Measurements from ENCODE around the gene GTPBP8. TPM values are rescaled to one million over a fixed set of nuclear protein-coding genes. Genes with fewer than 3 reads are reported as not detected.
A peak's percentile ranks its signal among the peaks of the same experiment; 100 is the strongest.

The GTPBP8 gene
- polyA plus RNA-seq, 1 donor from 2014 or later, result 18.8 TPM

DNA sequence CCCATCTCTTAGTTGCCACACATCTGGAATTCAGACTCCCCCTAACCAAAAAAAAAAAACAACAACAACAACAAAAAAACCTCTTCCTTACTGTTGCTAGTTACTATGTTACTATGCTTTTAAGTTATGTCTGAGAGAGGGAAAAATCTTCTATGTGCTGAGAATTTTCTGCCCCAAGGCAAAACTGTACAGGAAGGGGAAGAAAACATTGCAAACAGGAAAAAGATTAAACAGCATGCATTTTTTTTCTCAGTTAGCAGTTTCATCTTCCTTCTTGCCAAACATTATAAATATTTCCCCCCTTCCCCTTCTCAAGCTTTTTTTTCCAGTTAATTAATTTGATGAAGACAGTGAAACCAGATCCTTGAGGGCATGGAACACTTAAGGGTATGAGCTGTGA is 14.8 kb upstream of the GTPBP8 start:
- H3K27ac Mint-ChIP-seq, result peak overlapping the region; percentile 46 to 97 (median 88)
- H3K4me1 Mint-ChIP-seq, result peaks cover 50 to 66% (median 57%) of the 10 kb centered on the region in 3 donors
- no peaks in the 10 kb centered on the region for H3K27me3 Mint-ChIP-seq
- H3K9me3 Mint-ChIP-seq, result no peaks in the 10 kb centered on the region
- H3K36me3 Mint-ChIP-seq, result no peaks in the 10 kb centered on the region
- peak overlapping the region in 3 of 4 donors; percentile 61 to 85 (median 80) for H3K4me3 Mint-ChIP-seq

DNA sequence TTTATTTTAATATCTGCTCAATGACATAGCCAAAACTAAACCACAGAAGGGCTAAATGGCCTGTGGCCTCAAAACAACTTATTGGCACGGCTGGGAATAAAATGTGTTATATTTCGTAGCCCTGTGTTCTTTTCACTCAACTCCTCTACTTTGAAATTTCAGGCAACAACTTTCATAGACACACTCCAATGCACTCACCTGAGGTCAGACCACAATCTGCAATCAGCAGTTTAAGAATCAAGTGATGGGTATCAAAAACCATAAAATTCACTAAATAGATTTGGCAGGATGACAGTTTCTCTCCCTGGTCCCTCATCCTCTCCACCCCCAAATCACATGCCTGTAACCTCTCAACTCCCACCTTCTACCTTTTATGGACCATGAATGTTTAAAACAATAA is 13.8 kb upstream of the GTPBP8 start:
- Mint-ChIP-seq H3K4me1 (peaks cover 45 to 58% (median 57%) of the 10 kb centered on the region in 3 donors), H3K27me3 (no peaks in the 10 kb centered on the region), H3K36me3 (no peaks in the 10 kb centered on the region), H3K9me3 (no peaks in the 10 kb centered on the region), H3K4me3 (peak overlapping the region; percentile 18 to 65 (median 53)), H3K27ac (peak overlapping the region; percentile 5 to 81 (median 33))

DNA sequence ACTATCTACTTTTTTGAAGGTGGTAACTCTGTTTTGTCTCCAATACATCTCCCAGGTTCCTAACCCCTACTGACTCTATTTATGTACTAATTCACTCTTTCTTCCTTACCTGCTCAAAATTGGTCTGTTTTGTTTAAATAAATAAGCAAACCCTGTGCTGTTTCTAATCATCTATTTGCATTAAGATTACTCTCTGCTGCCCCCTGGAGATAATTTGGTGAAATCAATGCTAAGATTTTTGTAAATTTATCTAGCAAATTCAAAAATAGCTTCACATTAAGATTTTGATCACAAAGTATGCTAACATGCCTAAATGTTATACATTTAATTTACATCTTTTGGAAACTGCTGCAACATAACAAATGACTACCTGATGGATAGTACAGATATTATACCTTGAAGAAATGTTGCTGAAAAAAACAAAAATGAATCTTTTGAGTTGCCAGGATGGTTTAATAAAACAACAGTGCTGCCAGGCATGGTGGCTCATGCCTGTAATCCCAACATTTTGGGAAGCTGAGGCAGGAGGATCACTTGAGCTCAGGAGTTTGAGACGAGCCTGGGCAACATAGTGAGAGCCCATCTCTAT is 11.4 kb upstream of the GTPBP8 start:
- no peaks in the 10 kb centered on the region for H3K27me3 Mint-ChIP-seq
- no peaks in the 10 kb centered on the region for H3K9me3 Mint-ChIP-seq
- no peaks in the 10 kb centered on the region for H3K36me3 Mint-ChIP-seq
- peaks cover 51 to 67% (median 53%) of the 10 kb centered on the region in 3 donors for H3K4me1 Mint-ChIP-seq
- peak overlapping the region in 1 of 3 donors; percentile 15 for H3K27ac Mint-ChIP-seq
- peak overlapping the region in 1 of 4 donors; percentile 21 for H3K4me3 Mint-ChIP-seq

DNA sequence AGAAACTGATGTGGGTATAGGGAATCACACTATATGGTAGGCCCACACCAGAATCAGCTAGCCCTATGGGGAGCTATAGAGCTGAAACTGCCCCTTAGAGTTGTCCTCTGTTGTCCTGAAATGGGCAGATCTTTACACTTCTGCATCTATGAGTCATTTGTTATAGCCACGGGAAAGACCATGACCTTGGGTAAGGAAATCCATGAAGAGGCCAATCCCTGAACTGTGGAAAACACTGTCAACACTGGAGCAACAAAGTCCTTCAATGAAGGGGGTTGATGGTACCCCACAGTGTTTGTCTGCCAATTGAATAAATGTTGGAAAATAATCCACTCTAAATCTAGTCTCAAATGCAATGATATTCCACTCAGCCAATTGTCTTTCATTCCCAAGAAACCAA is 10.7 kb upstream of the GTPBP8 start:
- H3K36me3 Mint-ChIP-seq, result no peaks in the 10 kb centered on the region
- H3K4me3 Mint-ChIP-seq, result no peak overlapping the region
- no peaks in the 10 kb centered on the region for H3K9me3 Mint-ChIP-seq
- H3K27ac Mint-ChIP-seq, result no peak overlapping the region
- no peaks in the 10 kb centered on the region for H3K27me3 Mint-ChIP-seq
- peaks cover 47 to 70% (median 53%) of the 10 kb centered on the region in 3 donors for H3K4me1 Mint-ChIP-seq

DNA sequence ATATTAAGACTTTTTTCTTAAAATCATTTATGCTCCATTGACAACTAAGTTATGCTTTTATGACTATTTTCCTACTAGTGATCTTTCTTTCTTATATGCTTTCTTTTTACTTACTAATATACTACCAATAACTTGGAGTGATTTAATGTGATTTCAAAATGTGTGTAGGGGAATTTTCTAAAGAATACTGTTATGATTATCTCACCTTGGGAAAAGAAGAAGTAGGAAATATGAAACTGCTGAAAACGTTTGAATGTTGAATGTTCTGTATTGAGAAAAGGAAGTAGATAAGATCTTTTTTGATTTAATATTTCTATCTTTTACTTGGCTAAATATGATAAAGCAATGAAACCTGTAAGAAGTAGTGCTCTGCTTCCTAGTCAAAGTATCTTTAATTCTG is 8.1 kb upstream of the GTPBP8 start:
- peak overlapping the region in 2 of 4 donors; percentile 10 to 19 for H3K4me3 Mint-ChIP-seq
- H3K27me3 Mint-ChIP-seq, result no peaks in the 10 kb centered on the region
- H3K27ac Mint-ChIP-seq, result peak overlapping the region in 2 of 3 donors; percentile 6 to 60
- peaks cover 38 to 50% (median 44%) of the 10 kb centered on the region in 3 donors for H3K4me1 Mint-ChIP-seq
- H3K36me3 Mint-ChIP-seq, result peaks cover under 1% of the 10 kb centered on the region
- H3K9me3 Mint-ChIP-seq, result no peaks in the 10 kb centered on the region

DNA sequence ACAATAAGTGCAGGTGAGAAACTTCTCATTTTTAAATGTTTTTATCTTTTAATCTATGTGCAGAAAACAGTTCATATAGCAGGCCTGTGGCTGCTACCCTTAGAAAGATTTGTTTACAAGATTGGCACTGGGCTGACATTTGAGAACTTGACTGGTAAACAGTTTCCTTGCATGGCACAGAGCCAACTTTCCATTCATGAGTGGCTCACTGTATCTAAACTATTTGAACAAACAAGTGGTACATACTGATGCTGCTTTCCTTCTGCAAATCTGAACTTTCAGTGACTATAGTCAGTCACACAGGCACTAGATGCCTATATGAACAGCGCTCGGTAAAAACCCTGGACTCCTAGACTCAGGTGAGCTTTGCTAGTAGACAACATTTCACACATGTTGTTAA is 6.3 kb upstream of the GTPBP8 start:
- H3K36me3 Mint-ChIP-seq, result peaks cover 1% of the 10 kb centered on the region
- peak overlapping the region; percentile 19 to 47 (median 20) for H3K27ac Mint-ChIP-seq
- no peaks in the 10 kb centered on the region for H3K9me3 Mint-ChIP-seq
- peak overlapping the region in 2 of 4 donors; percentile 30 to 49 for H3K4me3 Mint-ChIP-seq
- peaks cover 30 to 42% (median 34%) of the 10 kb centered on the region in 3 donors for H3K4me1 Mint-ChIP-seq
- H3K27me3 Mint-ChIP-seq, result no peaks in the 10 kb centered on the region

DNA sequence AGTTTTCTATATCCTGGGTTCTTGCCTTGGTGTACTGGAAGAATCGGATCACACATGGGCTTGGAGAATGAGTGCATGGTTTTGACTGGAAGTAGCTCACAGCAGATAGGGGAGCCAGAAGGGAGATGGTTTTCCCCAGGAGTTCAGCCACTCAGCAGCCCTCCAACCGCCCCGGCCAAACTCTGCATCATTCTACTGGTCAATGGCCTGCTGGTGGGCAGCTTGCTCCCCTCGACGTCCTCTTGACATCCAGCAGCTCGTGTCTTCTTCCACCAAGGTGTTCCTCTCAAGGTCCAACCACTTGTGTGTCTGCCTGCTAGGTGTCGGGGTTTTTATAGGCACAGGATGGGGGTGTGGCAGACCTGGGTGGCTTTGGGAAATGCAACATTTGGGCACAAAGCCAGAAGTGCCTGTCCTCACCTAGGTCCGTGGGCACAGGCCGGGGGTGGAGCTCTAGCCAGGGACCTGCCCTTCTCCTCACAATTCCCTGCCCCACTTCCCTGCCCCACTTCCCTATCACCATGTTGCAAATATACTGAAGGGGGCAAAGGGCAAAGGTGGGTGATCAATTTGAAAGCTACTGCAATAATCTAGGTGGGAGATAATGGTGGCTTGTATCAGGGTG is 3.0 kb upstream of the GTPBP8 start:
- peaks cover 1% of the 10 kb centered on the region for H3K36me3 Mint-ChIP-seq
- peaks cover 34 to 49% (median 49%) of the 10 kb centered on the region in 3 donors for H3K4me1 Mint-ChIP-seq
- H3K27me3 Mint-ChIP-seq, result no peaks in the 10 kb centered on the region
- H3K27ac Mint-ChIP-seq, result peak overlapping the region in 1 of 3 donors; percentile 49
- peak overlapping the region in 1 of 4 donors; percentile 37 for H3K4me3 Mint-ChIP-seq
- no peaks in the 10 kb centered on the region for H3K9me3 Mint-ChIP-seq

DNA sequence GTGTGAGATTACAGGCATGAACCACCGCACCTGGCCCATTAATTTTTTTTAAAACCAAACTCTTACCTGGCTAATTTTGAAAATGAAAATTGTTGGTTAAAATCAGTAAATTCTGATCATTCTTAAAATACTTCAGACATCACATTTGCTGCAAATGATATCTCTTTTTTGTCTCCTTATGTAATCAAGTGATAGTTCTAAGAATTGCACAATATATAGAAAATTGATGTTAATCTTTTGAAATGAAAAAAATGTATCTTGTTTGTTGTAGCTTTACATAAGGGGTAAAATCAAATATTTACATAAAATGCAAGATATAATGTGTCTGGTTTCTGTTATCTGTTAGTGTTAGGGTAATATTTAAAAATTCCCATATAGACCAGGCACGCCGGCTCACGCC is 5.0 kb downstream of the GTPBP8 start:
- no peaks in the 10 kb centered on the region for H3K27me3 Mint-ChIP-seq
- H3K4me1 Mint-ChIP-seq, result peaks cover 12 to 26% (median 22%) of the 10 kb centered on the region in 3 donors
- H3K27ac Mint-ChIP-seq, result no peak overlapping the region
- no peaks in the 10 kb centered on the region for H3K9me3 Mint-ChIP-seq
- H3K4me3 Mint-ChIP-seq, result no peak overlapping the region
- H3K36me3 Mint-ChIP-seq, result peaks cover 4% of the 10 kb centered on the region

DNA sequence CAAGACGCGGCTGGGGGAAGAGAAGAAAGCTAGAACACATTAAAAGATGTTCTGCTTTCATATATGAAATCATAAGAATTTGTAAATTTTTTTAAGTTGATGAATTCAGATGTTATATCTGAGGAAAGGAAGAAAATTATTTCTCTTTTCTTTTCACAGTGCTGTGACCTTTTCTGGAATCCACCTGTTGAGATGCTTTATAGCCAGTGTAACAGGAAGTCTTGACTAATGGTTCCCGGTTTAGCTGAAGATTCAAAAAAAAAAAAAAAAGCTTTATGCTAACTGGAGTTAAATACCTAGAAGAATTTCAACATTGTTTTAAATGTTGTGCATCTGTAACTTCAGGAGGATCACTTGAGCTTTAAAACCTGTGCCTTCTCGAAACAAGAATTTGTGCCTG is 9.9 kb downstream of the GTPBP8 start:
- no peak overlapping the region for H3K4me3 Mint-ChIP-seq

DNA sequence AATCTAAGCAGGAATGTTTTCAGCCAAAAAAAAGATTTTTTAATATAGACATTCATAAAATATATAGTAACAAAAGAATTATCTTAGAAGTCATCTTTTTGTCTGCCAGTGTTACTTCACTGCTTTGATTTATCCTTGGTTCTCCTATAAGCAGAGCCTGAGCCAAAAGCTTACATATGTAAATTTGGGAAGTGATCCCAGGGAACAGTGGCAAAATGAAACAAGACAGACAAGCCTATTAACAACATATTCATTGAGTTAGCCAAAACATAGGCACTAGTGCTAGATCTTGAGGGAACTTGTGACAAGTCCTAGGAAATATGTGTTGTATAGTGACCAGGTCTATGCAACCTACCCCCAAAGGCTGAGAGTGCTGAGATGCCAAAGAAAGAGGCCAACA is 11.3 kb downstream of the GTPBP8 start:
- H3K4me1 Mint-ChIP-seq, result peaks cover 0 to 2% (median 2%) of the 10 kb centered on the region in 3 donors
- no peaks in the 10 kb centered on the region for H3K9me3 Mint-ChIP-seq
- H3K36me3 Mint-ChIP-seq, result no peaks in the 10 kb centered on the region
- no peaks in the 10 kb centered on the region for H3K27me3 Mint-ChIP-seq
- peak overlapping the region in 1 of 3 donors; percentile 71 for H3K27ac Mint-ChIP-seq
- no peak overlapping the region for H3K4me3 Mint-ChIP-seq

More for the DNA sequence above, 9.9 kb downstream of the GTPBP8 start:
- no peaks in the 10 kb centered on the region for H3K9me3 Mint-ChIP-seq
- H3K27ac Mint-ChIP-seq, result peak overlapping the region in 1 of 3 donors; percentile 33
- H3K36me3 Mint-ChIP-seq, result peaks cover 2% of the 10 kb centered on the region
- peaks cover 0 to 4% (median 2%) of the 10 kb centered on the region in 3 donors for H3K4me1 Mint-ChIP-seq
- H3K27me3 Mint-ChIP-seq, result no peaks in the 10 kb centered on the region

DNA sequence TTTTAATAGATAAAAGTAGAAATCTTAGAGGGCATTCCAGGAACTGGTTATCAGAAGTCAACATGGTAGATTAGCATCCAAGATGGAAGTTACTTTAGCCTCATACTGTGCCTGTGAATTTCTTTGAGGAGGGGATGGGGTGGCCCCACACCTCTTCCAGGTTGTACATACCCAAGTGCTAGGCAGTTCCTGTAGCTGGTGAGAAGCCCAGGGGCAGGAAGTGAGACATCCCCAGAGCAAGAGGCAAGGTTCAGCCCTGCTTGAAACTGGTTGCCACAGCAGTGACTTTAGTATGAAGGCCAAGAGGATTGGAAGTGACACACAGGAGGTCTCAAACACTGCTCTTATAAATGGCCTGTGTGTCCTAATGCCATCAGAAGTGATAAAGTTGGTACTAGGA is 11.9 kb downstream of the GTPBP8 start:
- H3K4me3 Mint-ChIP-seq, result no peak overlapping the region
- no peaks in the 10 kb centered on the region for H3K36me3 Mint-ChIP-seq
- H3K27ac Mint-ChIP-seq, result peak overlapping the region in 2 of 3 donors; percentile 43 to 71
- no peaks in the 10 kb centered on the region for H3K9me3 Mint-ChIP-seq
- H3K27me3 Mint-ChIP-seq, result no peaks in the 10 kb centered on the region
- peaks cover 0 to 2% (median 2%) of the 10 kb centered on the region in 3 donors for H3K4me1 Mint-ChIP-seq

DNA sequence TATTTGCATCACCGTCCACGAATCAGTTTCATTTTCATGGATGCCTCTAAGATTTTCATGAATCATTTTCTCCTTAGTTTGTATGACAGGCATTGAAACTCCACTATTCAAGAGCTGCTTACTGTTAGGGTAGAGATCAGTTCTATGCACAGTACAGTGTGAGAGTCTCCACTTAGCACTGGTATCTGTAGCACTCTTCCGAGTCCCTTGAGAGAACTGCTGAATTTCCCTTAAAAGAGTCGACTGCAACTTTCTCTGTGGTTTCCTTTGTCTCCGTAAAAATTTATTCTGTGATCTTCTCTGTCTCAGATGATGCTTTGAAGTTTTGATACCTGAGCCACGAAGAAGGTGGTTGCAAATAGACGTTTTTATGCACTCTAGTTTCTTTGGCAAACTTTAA is 14.8 kb downstream of the GTPBP8 start:
- H3K36me3 Mint-ChIP-seq, result no peaks in the 10 kb centered on the region
- peaks cover 3 to 5% (median 4%) of the 10 kb centered on the region in 3 donors for H3K4me1 Mint-ChIP-seq
- H3K9me3 Mint-ChIP-seq, result no peaks in the 10 kb centered on the region
- H3K27me3 Mint-ChIP-seq, result no peaks in the 10 kb centered on the region
- peak overlapping the region in 2 of 3 donors; percentile 45 to 71 for H3K27ac Mint-ChIP-seq
- no peak overlapping the region for H3K4me3 Mint-ChIP-seq

DNA sequence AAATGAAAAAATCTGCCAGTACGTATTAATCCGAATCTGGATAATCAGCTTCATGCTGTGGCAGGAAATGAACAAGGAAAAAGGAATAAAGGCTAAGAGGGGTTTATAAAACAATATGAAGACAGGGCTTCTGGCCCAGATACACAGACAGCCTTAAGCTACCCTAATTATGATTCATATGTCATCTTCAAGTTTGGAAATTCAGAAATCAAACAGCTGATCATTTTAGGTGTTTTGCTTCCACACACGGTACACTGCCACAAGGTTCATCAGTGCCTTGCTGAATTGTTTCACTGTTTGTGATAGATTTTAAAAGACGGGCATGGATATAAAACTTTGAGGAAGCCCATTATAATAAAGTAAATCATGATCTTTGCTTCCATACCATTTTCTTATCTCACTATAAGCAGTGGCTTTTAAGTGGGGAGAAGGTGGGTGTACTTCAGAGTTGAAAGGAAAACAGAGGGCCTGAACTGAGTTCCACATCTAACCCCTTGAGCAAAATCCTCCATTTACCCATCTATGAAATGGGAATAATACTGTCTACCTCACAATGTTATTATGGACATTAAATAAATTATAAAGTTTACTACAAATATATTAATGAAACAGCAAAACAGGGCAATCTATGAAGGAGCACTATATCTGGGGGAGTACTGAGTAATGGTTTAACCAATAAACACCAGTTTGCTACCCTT is 15.7 kb downstream of the GTPBP8 start:
- no peak overlapping the region for H3K4me3 Mint-ChIP-seq
- no peaks in the 10 kb centered on the region for H3K27me3 Mint-ChIP-seq
- no peaks in the 10 kb centered on the region for H3K9me3 Mint-ChIP-seq
- H3K36me3 Mint-ChIP-seq, result no peaks in the 10 kb centered on the region
- peaks cover 3 to 5% (median 4%) of the 10 kb centered on the region in 3 donors for H3K4me1 Mint-ChIP-seq
- peak overlapping the region in 2 of 3 donors; percentile 53 to 86 for H3K27ac Mint-ChIP-seq

DNA sequence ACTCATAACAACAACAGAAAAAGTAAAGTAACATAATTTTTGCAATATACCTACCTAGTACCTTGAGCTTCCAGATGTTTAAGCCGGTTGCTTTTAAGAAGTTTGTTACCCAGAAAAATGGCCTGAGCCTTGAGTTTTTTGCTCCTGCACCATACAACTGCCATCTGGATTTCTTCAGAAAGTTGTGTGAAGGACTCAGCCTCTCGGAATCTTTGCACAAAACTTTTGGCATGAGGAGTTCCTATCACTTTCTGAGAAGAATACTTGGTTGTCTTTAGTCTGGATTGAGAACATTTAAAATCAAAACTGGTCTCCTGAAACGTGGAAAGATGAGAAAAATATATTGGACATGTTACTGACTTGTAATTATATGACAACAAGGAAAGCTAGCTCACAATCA is 17.3 kb downstream of the GTPBP8 start:
- no peaks in the 10 kb centered on the region for H3K27me3 Mint-ChIP-seq
- H3K36me3 Mint-ChIP-seq, result no peaks in the 10 kb centered on the region
- H3K9me3 Mint-ChIP-seq, result no peaks in the 10 kb centered on the region
- H3K4me3 Mint-ChIP-seq, result no peak overlapping the region
- H3K4me1 Mint-ChIP-seq, result peaks cover 4 to 9% (median 7%) of the 10 kb centered on the region in 3 donors
- H3K27ac Mint-ChIP-seq, result no peak overlapping the region

DNA sequence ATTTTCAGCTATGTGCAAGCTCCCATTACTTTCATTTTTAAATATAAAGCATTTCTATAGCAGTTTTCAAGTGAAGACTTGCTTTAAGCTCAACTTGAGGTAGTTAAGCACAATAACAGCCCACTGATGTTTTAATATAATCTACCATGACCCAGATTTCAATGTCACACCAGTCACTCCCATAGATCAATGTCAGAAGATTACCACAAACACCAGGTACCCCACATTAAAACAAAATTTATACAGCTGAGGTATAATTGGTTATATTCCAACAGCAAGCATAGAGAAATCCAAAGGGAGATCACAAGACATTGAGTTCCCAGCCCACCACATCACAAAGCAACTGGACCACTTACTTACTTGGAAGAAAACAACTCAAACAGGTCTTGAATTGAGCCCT is 22.8 kb downstream of the GTPBP8 start:
- Mint-ChIP-seq H3K27me3 (no peaks in the 10 kb centered on the region), H3K36me3 (peaks cover 2% of the 10 kb centered on the region), H3K9me3 (no peaks in the 10 kb centered on the region), H3K27ac (peak overlapping the region in 1 of 3 donors; percentile 27), H3K4me1 (peaks cover 24 to 32% (median 30%) of the 10 kb centered on the region in 3 donors), H3K4me3 (peak overlapping the region in 1 of 4 donors; percentile 18)
